ENCODE results near the gene CCDC12. TPM values are rescaled to one million over a fixed set of nuclear protein-coding genes. Genes with fewer than 3 reads are reported as not detected.

Gene CCDC12
- total RNA-seq, 4 donors from 2014 or later: 30.8 to 61.5 (median 45.4) TPM

DNA sequence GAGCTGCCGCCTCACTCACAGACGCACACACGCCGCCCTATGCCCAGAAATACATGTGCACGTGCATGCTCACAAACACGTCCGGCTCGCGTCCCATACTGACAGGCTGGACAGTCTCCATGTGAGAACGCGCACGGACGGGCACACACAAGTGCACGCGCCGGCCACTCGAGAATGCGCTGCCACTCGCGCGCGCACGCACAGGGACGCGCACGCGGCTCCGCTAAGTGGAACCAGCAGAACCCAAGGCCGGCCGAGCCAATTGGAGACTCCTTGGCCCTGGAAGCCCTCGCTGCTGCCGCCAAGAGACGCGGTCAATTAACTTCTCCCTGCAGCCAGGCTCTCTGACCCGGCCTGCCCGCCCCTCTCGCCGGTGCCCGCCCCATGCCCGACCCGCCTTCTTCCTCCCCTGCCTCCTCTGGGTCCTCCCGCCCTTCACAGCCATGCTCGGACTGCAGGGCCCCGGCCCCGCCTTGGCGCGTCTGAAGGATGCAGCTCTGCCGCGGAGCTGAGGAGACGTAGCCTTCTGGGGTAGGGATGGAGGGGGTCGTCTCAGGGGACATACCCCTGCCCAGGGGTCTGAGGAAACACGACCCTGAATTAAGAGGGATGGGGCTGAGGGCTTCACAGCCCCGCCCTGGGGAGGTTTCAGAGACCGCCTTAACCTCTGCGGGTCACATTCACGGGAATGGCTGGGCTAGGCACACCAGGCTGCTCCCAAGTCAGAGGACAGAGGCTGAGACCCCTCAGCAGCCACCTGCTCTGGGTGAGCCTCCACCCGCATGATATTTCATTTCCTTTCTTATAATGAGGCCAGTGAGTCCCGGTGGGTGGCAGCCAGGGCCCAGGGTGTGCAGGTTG lies 84.0 kb downstream of the CCDC12 start:
- peak; percentile 71 for ATAC-seq (ENCODE audit: low FRiP score)
- no peak for TF ChIP-seq CTCF (IDR thresholded peaks at IDR 0.05)
- peak; percentile 34 for DNase-seq (ENCODE audit: low spot score)

DNA sequence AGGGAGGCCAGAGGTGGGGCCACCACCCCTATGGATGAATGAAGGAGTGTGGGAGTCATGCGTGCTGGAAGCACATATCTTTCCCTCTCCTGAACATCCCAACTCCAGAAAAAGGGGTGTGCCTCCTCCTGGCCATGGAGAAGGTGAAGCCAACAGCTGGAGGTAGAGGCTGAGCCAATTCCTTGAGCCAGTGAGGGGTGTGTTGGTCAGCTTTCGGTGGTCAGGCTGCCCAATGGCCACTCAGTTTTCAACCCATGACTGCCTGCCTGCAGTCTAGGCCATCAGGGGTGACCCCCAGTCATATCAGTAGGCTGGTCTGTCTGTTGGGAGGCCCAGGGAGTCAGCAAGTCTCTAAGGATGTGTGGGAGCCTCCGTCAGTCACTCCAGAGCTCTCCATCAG lies 85.4 kb downstream of the CCDC12 start:
- DNase-seq (ENCODE audit: low spot score) (no peak), ATAC-seq (ENCODE audit: low FRiP score) (no peak)
- TF ChIP-seq CTCF (IDR thresholded peaks at IDR 0.05): no peak

DNA sequence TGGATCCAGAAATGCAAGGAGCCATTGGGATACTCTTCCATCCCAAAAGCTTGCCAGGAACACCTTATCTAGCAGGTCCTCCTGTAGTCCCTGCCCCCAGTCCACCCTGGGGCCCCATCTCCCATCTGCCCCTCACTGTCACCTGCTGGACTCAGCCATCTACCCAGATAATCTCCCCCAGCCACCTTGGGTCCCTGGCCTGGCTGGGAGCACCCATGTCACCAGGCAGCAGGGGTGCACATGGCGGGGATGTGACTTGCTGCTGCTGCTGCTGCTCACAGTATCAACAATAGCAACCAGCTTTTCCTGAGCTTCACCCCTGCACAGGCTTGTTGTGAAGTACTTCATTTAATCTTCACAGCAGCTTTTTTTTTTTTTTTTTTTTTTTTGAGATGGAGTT lies 86.4 kb downstream of the CCDC12 start:
- DNase-seq (ENCODE audit: low spot score) (no peak), ATAC-seq (ENCODE audit: low FRiP score) (no peak)
- TF ChIP-seq CTCF (IDR thresholded peaks at IDR 0.05): no peak

GRCh38 chr3:46889381-46890110 lies 87.0 kb downstream of the CCDC12 start:
- TF ChIP-seq CTCF (IDR thresholded peaks at IDR 0.05): no peak
- no peak for ATAC-seq (ENCODE audit: low FRiP score)
- no peak for DNase-seq (ENCODE audit: low spot score)

DNA sequence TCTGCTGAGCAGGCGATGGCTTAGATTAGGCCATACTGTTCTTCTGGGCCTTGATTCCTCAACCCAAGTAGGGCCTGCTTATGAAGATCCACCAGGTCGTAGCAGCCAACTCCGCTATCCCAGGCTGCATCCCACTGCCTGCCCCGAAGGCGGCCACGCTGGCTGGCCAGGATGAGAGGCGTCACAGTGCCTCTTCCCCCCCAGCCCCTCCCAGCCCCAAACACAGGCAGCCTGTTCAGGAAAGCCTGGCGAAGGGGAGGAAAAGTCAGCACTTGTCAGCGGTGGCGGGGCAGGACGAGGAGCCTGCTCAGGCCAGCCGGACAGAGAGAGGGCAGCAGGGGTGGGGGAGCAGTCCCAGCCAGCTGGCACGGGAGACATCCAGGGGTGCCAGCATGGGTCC lies 87.8 kb downstream of the CCDC12 start:
- TF ChIP-seq CTCF (IDR thresholded peaks at IDR 0.05): no peak
- ATAC-seq (ENCODE audit: low FRiP score): no peak
- DNase-seq (ENCODE audit: low spot score): no peak

GRCh38 chr3:46887980-46888494 lies 88.5 kb downstream of the CCDC12 start:
- ATAC-seq (ENCODE audit: low FRiP score): no peak
- DNase-seq (ENCODE audit: low spot score): no peak
- no peak for TF ChIP-seq CTCF (IDR thresholded peaks at IDR 0.05)
